GM23248 (cell line): ENCODE measurements around the gene OR6C4.
"Not testable (repeated sequence)": the region's sequence is repeated elsewhere in the genome, so short reads cannot be mapped to it uniquely, and the experiment has no call there.

Experiments used
- EZH2 ChIP-seq: fragments of 200-600 bp; sonication (generic); IDR thresholded peaks from 2 replicates; pipeline ENCODE4 v1.6.1; 2018; ENCODE audit warnings: antibody characterized with exemption, mild to moderate bottlenecking; ENCODE audit not compliant: insufficient read depth, poor library complexity, severe bottlenecking
- EZH2phosphoT487 ChIP-seq: fragments of 200-600 bp; sonication (generic); IDR thresholded peaks from 2 replicates; pipeline ENCODE4 v1.6.1; 2018; ENCODE audit warnings: antibody characterized with exemption, moderate library complexity, mild to moderate bottlenecking, low read depth; ENCODE audit not compliant: insufficient read depth

GRCh38 chr12:55570689-55571088 is 21.3 kb downstream of the OR6C4 start:
- TF ChIP-seq EZH2, EZH2phosphoT487: not testable (repeated sequence)
